ENCODE results near the gene STRIP1. TPM values are rescaled to one million over a fixed set of nuclear protein-coding genes. Genes with fewer than 3 reads are reported as not detected.

The STRIP1 gene
- total RNA-seq, 4 donors from 2014 or later = 25.9 to 44.4 (median 34.8) TPM

- DNase-seq = no peak
- no peaks in the 10 kb centered on the region for H3K27me3 ChIP-seq
- H3K36me3 ChIP-seq = peaks cover 8 to 24% (median 9%) of the 10 kb centered on the region in 3 donors
- WGBS, 2 donors = 39 to 42% methylated on average over 4 of the region's 4 CpGs
- peaks cover 10 to 55% (median 12%) of the 10 kb centered on the region in 3 donors for H3K4me1 ChIP-seq
- H3K9me3 ChIP-seq = no peaks in the 10 kb centered on the region
- peak overlapping the region; percentile 83 to 95 (median 88) for H3K27ac ChIP-seq
- intact Hi-C loops (cut with DNase I) = no loop called here
- peak overlapping the region; percentile 69 to 99 (median 86) for H3K4me3 ChIP-seq
- TF ChIP-seq, protein P1, sequence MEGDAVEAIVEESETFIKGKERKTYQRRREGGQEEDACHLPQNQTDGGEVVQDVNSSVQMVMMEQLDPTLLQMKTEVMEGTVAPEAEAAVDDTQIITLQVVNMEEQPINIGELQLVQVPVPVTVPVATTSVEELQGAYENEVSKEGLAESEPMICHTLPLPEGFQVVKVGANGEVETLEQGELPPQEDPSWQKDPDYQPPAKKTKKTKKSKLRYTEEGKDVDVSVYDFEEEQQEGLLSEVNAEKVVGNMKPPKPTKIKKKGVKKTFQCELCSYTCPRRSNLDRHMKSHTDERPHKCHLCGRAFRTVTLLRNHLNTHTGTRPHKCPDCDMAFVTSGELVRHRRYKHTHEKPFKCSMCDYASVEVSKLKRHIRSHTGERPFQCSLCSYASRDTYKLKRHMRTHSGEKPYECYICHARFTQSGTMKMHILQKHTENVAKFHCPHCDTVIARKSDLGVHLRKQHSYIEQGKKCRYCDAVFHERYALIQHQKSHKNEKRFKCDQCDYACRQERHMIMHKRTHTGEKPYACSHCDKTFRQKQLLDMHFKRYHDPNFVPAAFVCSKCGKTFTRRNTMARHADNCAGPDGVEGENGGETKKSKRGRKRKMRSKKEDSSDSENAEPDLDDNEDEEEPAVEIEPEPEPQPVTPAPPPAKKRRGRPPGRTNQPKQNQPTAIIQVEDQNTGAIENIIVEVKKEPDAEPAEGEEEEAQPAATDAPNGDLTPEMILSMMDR (IDR thresholded peaks at IDR 0.05) = no peak
- TF ChIP-seq POLR2A (IDR thresholded peaks at IDR 0.05) = no peak
These were observed 379 bp upstream of the STRIP1 start for GRCh38 chr1:110034040-110034450.

DNA sequence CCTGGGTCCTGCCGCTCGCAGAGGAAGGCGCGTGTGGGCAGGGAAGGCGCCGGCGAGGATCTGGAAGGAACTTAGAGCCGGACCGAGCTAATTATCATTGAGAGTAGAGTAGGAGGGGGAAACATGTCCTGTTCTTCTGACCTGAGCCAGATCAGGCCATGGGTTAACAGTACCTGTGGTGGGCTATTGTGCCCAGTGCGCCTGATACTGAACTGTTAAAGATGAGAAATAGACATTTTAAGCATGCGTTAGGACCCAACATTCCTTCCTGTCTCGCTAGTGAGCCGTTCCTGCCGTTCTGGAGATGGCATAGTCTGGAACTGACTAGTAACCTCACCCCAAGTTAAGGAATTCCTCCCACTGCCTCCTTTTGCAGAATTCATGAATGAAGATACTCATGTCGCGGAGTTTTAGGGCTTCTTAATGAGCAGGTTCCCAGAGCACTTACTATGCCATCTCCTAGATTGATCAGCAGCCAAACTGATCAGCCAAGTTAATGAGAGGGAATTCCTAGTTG lies 870 bp downstream of the STRIP1 start:
- H3K36me3 ChIP-seq = peaks cover 15 to 36% (median 19%) of the 10 kb centered on the region in 3 donors
- TF ChIP-seq, protein P1 (IDR thresholded peaks at IDR 0.05) = no peak
- no peak for TF ChIP-seq POLR2A (IDR thresholded peaks at IDR 0.05)
- H3K27ac ChIP-seq = peak overlapping the region; percentile 83 to 95 (median 88)
- peak overlapping the region; percentile 69 to 99 (median 86) for H3K4me3 ChIP-seq
- no peaks in the 10 kb centered on the region for H3K9me3 ChIP-seq
- H3K27me3 ChIP-seq = no peaks in the 10 kb centered on the region
- H3K4me1 ChIP-seq = peaks cover 10 to 44% (median 12%) of the 10 kb centered on the region in 3 donors
- WGBS, 2 donors = 14 to 19% methylated on average over 7 of the region's 16 CpGs
- intact Hi-C loops (cut with DNase I) = no loop called here
- no peak for DNase-seq

DNA sequence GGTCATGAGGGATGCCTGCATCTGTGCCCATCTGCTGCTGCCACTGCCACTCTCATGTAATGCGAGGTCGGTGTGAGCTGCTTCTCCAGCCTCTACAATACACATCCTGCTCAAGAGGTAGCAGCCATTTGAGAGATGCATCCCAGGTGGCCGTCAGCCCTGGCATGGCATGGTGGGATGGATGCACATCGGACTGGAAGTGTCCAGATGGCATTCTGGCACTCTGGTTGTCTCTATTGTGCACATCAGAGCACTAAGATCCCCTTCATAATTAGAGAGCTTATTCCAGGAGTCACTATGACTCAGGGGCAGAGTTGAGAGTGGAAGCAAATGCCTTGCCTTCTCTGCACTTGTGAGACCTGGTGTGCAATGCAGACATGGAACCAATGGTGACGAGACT lies 3.8 kb downstream of the STRIP1 start:
- TF ChIP-seq, protein P1 (IDR thresholded peaks at IDR 0.05) = no peak
- no peak for TF ChIP-seq POLR2A (IDR thresholded peaks at IDR 0.05)
- WGBS, 2 donors = 94 to 98% methylated on average over 4 of the region's 5 CpGs
- Histone ChIP-seq H3K9me3 (no peaks in the 10 kb centered on the region), H3K27me3 (no peaks in the 10 kb centered on the region), H3K4me1 (peaks cover 10 to 34% (median 12%) of the 10 kb centered on the region in 3 donors), H3K27ac (no peak overlapping the region), H3K4me3 (no peak overlapping the region), H3K36me3 (peaks cover 34 to 66% (median 35%) of the 10 kb centered on the region in 3 donors)
- no peak for DNase-seq
- intact Hi-C loops (cut with DNase I) = no loop called here

DNA sequence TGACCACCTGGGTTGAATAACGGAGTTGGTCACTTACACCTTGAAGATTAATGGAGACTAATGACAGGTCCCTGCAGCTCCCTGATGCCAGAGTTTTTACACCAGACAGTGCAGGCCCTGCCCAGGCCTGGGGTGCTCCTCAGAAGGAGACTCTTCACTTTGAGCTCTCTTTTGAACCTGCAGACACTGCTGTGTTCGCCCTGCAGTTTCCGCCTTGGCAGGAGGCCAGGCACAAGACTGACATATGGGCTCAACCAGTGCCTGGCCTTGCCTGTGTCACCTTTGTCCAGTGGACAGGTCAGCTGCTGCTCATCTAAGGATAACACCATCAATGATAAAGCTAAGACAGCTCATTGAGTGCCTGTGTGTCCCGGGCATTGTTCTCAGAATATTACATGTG lies 5.2 kb downstream of the STRIP1 start:
- DNase-seq = no peak
- peaks cover 41 to 80% (median 47%) of the 10 kb centered on the region in 3 donors for H3K36me3 ChIP-seq
- no peak overlapping the region for H3K4me3 ChIP-seq
- peaks cover 5 to 27% (median 10%) of the 10 kb centered on the region in 3 donors for H3K4me1 ChIP-seq
- no peaks in the 10 kb centered on the region for H3K27me3 ChIP-seq
- 83 to 90% methylated on average over 2 to 4 of the region's 4 CpGs for WGBS, 2 donors
- TF ChIP-seq, protein P1 (IDR thresholded peaks at IDR 0.05) = no peak
- TF ChIP-seq POLR2A (IDR thresholded peaks at IDR 0.05) = no peak
- H3K9me3 ChIP-seq = no peaks in the 10 kb centered on the region
- intact Hi-C loops (cut with DNase I) = no loop called here
- no peak overlapping the region for H3K27ac ChIP-seq

GRCh38 chr1:110040548-110040947 lies 6.1 kb downstream of the STRIP1 start:
- no peak for DNase-seq
- TF ChIP-seq POLR2A (IDR thresholded peaks at IDR 0.05) = no peak
- TF ChIP-seq, protein P1 (IDR thresholded peaks at IDR 0.05) = no peak
- no peak overlapping the region for H3K27ac ChIP-seq
- no peaks in the 10 kb centered on the region for H3K9me3 ChIP-seq
- H3K4me1 ChIP-seq = peaks cover 2 to 20% (median 5%) of the 10 kb centered on the region in 3 donors
- intact Hi-C loops (cut with DNase I) = no loop called here
- peaks cover 49 to 89% (median 52%) of the 10 kb centered on the region in 3 donors for H3K36me3 ChIP-seq
- H3K27me3 ChIP-seq = no peaks in the 10 kb centered on the region
- H3K4me3 ChIP-seq = no peak overlapping the region
- WGBS, 2 donors = 50% methylated on average over 1 of the region's 4 CpGs; no CpG with 5 or more reads in 1 of the 2 donors
